ENCODE measurements around the gene ANXA5.

DNA sequence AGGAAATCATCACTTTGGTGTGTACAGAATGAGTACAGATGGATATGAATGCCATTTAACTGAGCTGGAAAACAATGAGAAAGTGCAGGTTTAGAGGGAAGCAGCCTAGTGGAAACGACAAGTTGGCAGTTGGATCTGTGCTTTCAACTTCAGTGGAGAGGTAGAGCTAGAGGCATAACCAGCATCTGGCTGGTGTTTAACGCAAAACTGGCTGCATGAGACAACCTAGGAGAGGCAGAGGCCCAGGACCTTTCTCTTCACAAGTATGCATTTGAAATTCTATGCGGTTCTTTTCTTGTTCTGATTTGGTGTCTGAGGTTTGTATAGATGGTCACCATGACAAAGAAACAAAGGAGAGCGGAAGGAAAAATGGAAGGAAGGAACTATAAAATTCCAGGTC, 63.1 kb downstream of the ANXA5 start:
- TF ChIP-seq EZH2phosphoT487 (IDR thresholded peaks at IDR 0.05; ENCODE audit: low read depth, severe bottlenecking, unreplicated experiment) (no peak), CTCF (IDR thresholded peaks at IDR 0.05; ENCODE audit: poor library complexity) (no peak)

Data from hepatocyte (in vitro differentiated cells).